GM18502 (cell line): ENCODE data around the gene TSPAN8.
"Not testable (repeated sequence)": the region's sequence is repeated elsewhere in the genome, so short reads cannot be mapped to it uniquely, and the experiment has no call there.

Experiments used
- ATAC-seq: cut with Tn5 transposase; IDR thresholded peaks from one replicate; pipeline ENCODE4 v1.9.1; 2021; ENCODE audit warnings: mild to moderate bottlenecking; ENCODE audit not compliant: unreplicated experiment, poor library complexity

The TSPAN8 gene

GRCh38 chr12:71130521-71131069, 27.2 kb downstream of the TSPAN8 start:
- ATAC-seq = no peak

- ATAC-seq = no peak
Observed at GRCh38 chr12:71129364-71129763, 28.4 kb downstream of the TSPAN8 start.

GRCh38 chr12:71128191-71128788, 29.5 kb downstream of the TSPAN8 start:
- ATAC-seq = no peak

GRCh38 chr12:71125949-71126348, 31.9 kb downstream of the TSPAN8 start:
- ATAC-seq = no peak

GRCh38 chr12:71125515-71125914, 32.3 kb downstream of the TSPAN8 start:
- ATAC-seq = no peak

- no peak for ATAC-seq
Observed at GRCh38 chr12:71124835-71125460, 32.9 kb downstream of the TSPAN8 start.

GRCh38 chr12:71113148-71113547, 44.7 kb downstream of the TSPAN8 start:
- not testable (repeated sequence) for ATAC-seq

GRCh38 chr12:71109834-71110233, 48.0 kb downstream of the TSPAN8 start:
- ATAC-seq = no peak

GRCh38 chr12:71108355-71108754, 49.4 kb downstream of the TSPAN8 start:
- ATAC-seq = no peak

GRCh38 chr12:71107936-71108335, 49.9 kb downstream of the TSPAN8 start:
- no peak for ATAC-seq

- ATAC-seq = no peak
Observed at GRCh38 chr12:71105956-71106355, 51.8 kb downstream of the TSPAN8 start.

GRCh38 chr12:71092290-71092689, 65.5 kb downstream of the TSPAN8 start:
- ATAC-seq = no peak

GRCh38 chr12:71090971-71091370, 66.8 kb downstream of the TSPAN8 start:
- no peak for ATAC-seq

- no peak for ATAC-seq
Observed at GRCh38 chr12:71085575-71085974, 72.2 kb downstream of the TSPAN8 start.

GRCh38 chr12:71075743-71076142, 82.1 kb downstream of the TSPAN8 start:
- ATAC-seq = no peak
